Astrocyte (in vitro differentiated cells and primary cell): Measurements from ENCODE around the gene LIPI. TPM values are rescaled to one million over a fixed set of nuclear protein-coding genes. Genes with fewer than 3 reads are reported as not detected.
"Not testable (repeated sequence)": the region's sequence is repeated elsewhere in the genome, so short reads cannot be mapped to it uniquely, and the experiment has no call there.

Experiments used
- DNase-seq: peaks from one replicate; pipeline ENCODE4 v3.0.0-alpha.2; 2010; ENCODE audit warnings: low read depth
- FAIRE-seq: peaks from 2 replicates; lab custom pipeline; 2011; peaks lifted over from hg19 to GRCh38; lab: Jason Lieb, UNC
- H2AFZ ChIP-seq: 2 replicates; pipeline ENCODE4 v1.6.0; 2012; ENCODE audit warnings: low read depth, low read length, inconsistent platforms
- H3K27ac ChIP-seq: 2 replicates; pipeline ENCODE4 v1.5.1; 2011; ENCODE audit warnings: low read depth, low read length, inconsistent platforms
- H3K27me3 ChIP-seq: 2 replicates; pipeline ENCODE4 v1.6.0; 2011; ENCODE audit warnings: low read length, inconsistent platforms; ENCODE audit not compliant: insufficient read depth
- H3K36me3 ChIP-seq: 2 replicates; pipeline ENCODE4 v1.5.1; 2011; ENCODE audit warnings: low read length, inconsistent platforms; ENCODE audit not compliant: insufficient read depth
- H3K4me1 ChIP-seq: 2 replicates; pipeline ENCODE4 v1.5.1; 2011; ENCODE audit warnings: low read length, inconsistent platforms; ENCODE audit not compliant: insufficient read depth
- H3K4me2 ChIP-seq: 2 replicates; pipeline ENCODE4 v1.6.0; 2012; ENCODE audit warnings: low read length, inconsistent platforms
- H3K4me3 ChIP-seq: 2 replicates; pipeline ENCODE4 v1.5.1; 2011; ENCODE audit warnings: low read depth, mild to moderate bottlenecking, low read length, inconsistent platforms; ENCODE audit not compliant: insufficient read depth
- H3K79me2 ChIP-seq: 2 replicates; pipeline ENCODE4 v1.6.0; 2012; ENCODE audit warnings: mild to moderate bottlenecking, low read length, inconsistent platforms; ENCODE audit not compliant: insufficient read depth
- H3K9ac ChIP-seq: 2 replicates; pipeline ENCODE4 v1.6.0; 2012; ENCODE audit warnings: mild to moderate bottlenecking, low read length, inconsistent platforms
- H3K9me3 ChIP-seq: 2 replicates; pipeline ENCODE4 v1.5.1; 2012; ENCODE audit warnings: low read depth, mild to moderate bottlenecking, low read length, inconsistent platforms; ENCODE audit not compliant: insufficient read depth
- H4K20me1 ChIP-seq: 2 replicates; pipeline ENCODE4 v1.6.0; 2012; ENCODE audit warnings: low read length, inconsistent platforms; ENCODE audit not compliant: insufficient read depth
- H3K27ac Mint-ChIP-seq: one replicate; pipeline ENCODE4 v1.8.0; 2021; ENCODE audit warnings: mild to moderate bottlenecking, mixed read lengths; ENCODE audit not compliant: unreplicated experiment
- H3K27me3 Mint-ChIP-seq: one replicate; pipeline ENCODE4 v1.8.0; 2021; ENCODE audit warnings: low read depth, mixed read lengths; ENCODE audit not compliant: unreplicated experiment
- H3K36me3 Mint-ChIP-seq: one replicate; pipeline ENCODE4 v1.8.0; 2021; ENCODE audit warnings: low read depth, mixed read lengths; ENCODE audit not compliant: unreplicated experiment
- H3K4me1 Mint-ChIP-seq: one replicate; pipeline ENCODE4 v1.8.0; 2021; ENCODE audit warnings: low read depth, mixed read lengths; ENCODE audit not compliant: unreplicated experiment
- H3K4me3 Mint-ChIP-seq: one replicate; pipeline ENCODE4 v1.8.0; 2021; ENCODE audit warnings: mild to moderate bottlenecking, moderate library complexity, mixed read lengths; ENCODE audit not compliant: unreplicated experiment
- H3K9me3 Mint-ChIP-seq: one replicate; pipeline ENCODE4 v1.8.0; 2021; ENCODE audit warnings: mild to moderate bottlenecking, mixed read lengths; ENCODE audit not compliant: unreplicated experiment
- EZH2 ChIP-seq: IDR thresholded peaks from 2 replicates; pipeline ENCODE4 v1.6.1; 2012; ENCODE audit warnings: mild to moderate bottlenecking, low read length, inconsistent platforms; ENCODE audit not compliant: insufficient read depth
- total RNA-seq: library from RNA; stranded (reverse); gene quantifications from 2 replicates; pipeline ENCODE4 v1.2.1, GENCODE V29; 2021
- TF ChIP-seq, protein P1 (sequence below): IDR thresholded peaks from 2 replicates; pipeline ENCODE4 v1.5.1; 2011; ENCODE audit warnings: low read depth, mild to moderate bottlenecking, inconsistent platforms, low read length, moderate library complexity; ENCODE audit not compliant: insufficient read depth

Gene LIPI
- total RNA-seq, 1 donor from 2014 or later = not detected

GRCh38 chr21:14213164-14213563 lies 2.4 kb upstream of the LIPI start:
- FAIRE-seq (no peak), DNase-seq (no peak)
- H4K20me1 ChIP-seq = no peaks in the 10 kb centered on the region
- Mint-ChIP-seq H3K27ac (no peak overlapping the region), H3K9me3 (no peaks in the 10 kb centered on the region), H3K4me1 (no peaks in the 10 kb centered on the region), H3K4me3 (no peak overlapping the region), H3K36me3 (no peaks in the 10 kb centered on the region), H3K27me3 (no peaks in the 10 kb centered on the region)
- no peak overlapping the region for H3K4me2 ChIP-seq
- H3K27me3 ChIP-seq = no peaks in the 10 kb centered on the region
- H3K4me1 ChIP-seq = no peaks in the 10 kb centered on the region
- H3K9ac ChIP-seq = no peak overlapping the region
- H3K9me3 ChIP-seq = no peaks in the 10 kb centered on the region
- H3K27ac ChIP-seq = no peak overlapping the region
- H3K36me3 ChIP-seq = no peaks in the 10 kb centered on the region
- no peak overlapping the region for H3K4me3 ChIP-seq
- no peak overlapping the region for H2AFZ ChIP-seq
- H3K79me2 ChIP-seq = no peaks in the 10 kb centered on the region
- TF ChIP-seq EZH2 = no peak

GRCh38 chr21:14206222-14206621 lies 4.5 kb downstream of the LIPI start:
- Histone ChIP-seq H2AFZ (no peak overlapping the region), H3K27ac (no peak overlapping the region)
- FAIRE-seq = no peak

DNA sequence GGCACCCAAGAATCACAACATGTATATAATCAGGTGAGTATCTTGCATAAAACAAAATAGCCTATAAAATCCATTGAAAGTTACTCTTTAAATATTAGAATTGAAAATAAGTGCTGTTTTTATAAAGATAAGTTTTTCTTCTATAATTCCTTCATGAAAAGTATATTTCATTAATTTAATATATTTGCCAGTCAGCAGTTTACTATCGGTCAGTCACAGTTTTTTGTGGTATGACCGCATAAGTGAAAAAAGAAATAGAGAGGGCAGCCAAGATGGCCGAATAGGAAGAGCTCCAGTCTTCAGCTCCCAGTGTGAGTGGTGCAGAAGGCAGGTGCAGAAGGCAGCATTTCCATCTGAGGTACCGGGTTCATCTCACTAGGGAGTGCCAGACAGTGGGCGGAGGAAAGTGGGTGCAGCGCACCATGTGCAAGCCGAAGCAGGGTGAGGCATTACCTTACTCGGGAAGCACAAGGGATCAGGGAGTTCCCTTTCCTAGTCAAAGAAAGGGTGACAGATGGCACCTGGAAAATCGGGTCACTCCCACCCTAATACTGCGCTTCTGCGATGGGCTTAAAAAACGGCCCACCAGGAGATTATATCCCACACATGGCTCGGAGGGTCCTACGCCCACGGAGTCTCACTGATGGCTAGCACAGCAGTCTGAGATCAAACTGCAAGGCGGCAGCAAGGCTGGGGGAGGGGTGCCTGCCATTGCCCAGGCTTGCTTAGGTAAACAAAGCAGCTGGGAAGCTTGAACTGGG lies 44.1 kb downstream of the LIPI start:
- not testable (repeated sequence) for H3K9ac ChIP-seq, H3K36me3 ChIP-seq, H3K9me3 Mint-ChIP-seq, H3K9me3 ChIP-seq, H3K4me1 Mint-ChIP-seq, H3K4me1 ChIP-seq, H3K4me3 Mint-ChIP-seq, H3K27ac Mint-ChIP-seq, H2AFZ ChIP-seq, H3K36me3 Mint-ChIP-seq, H3K79me2 ChIP-seq, H4K20me1 ChIP-seq, H3K27me3 ChIP-seq, DNase-seq, H3K27ac ChIP-seq, H3K4me3 ChIP-seq, H3K27me3 Mint-ChIP-seq, FAIRE-seq, H3K4me2 ChIP-seq

More at GRCh38 chr21:14206222-14206621, 4.5 kb downstream of the LIPI start:
- no peak overlapping the region for H3K4me2 ChIP-seq
- no peaks in the 10 kb centered on the region for H3K9me3 ChIP-seq
- no peak for DNase-seq
- peaks cover 4% of the 10 kb centered on the region for H3K9me3 Mint-ChIP-seq
- no peak overlapping the region for H3K9ac ChIP-seq
- H3K27me3 ChIP-seq = no peaks in the 10 kb centered on the region
- H3K4me3 ChIP-seq = no peak overlapping the region
- H3K4me3 Mint-ChIP-seq = no peak overlapping the region
- H3K4me1 Mint-ChIP-seq = no peaks in the 10 kb centered on the region
- H3K4me1 ChIP-seq = no peaks in the 10 kb centered on the region
- H3K27ac Mint-ChIP-seq = no peak overlapping the region
- H4K20me1 ChIP-seq = no peaks in the 10 kb centered on the region
- H3K36me3 Mint-ChIP-seq = no peaks in the 10 kb centered on the region
- H3K27me3 Mint-ChIP-seq = no peaks in the 10 kb centered on the region
- no peaks in the 10 kb centered on the region for H3K36me3 ChIP-seq
- H3K79me2 ChIP-seq = no peaks in the 10 kb centered on the region
- TF ChIP-seq, protein P1, sequence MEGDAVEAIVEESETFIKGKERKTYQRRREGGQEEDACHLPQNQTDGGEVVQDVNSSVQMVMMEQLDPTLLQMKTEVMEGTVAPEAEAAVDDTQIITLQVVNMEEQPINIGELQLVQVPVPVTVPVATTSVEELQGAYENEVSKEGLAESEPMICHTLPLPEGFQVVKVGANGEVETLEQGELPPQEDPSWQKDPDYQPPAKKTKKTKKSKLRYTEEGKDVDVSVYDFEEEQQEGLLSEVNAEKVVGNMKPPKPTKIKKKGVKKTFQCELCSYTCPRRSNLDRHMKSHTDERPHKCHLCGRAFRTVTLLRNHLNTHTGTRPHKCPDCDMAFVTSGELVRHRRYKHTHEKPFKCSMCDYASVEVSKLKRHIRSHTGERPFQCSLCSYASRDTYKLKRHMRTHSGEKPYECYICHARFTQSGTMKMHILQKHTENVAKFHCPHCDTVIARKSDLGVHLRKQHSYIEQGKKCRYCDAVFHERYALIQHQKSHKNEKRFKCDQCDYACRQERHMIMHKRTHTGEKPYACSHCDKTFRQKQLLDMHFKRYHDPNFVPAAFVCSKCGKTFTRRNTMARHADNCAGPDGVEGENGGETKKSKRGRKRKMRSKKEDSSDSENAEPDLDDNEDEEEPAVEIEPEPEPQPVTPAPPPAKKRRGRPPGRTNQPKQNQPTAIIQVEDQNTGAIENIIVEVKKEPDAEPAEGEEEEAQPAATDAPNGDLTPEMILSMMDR = no peak
- TF ChIP-seq EZH2 = no peak
